HG03378 (cell line): Measurements from ENCODE around the gene EDIL3.
"Not testable (repeated sequence)": the region's sequence is repeated elsewhere in the genome, so short reads cannot be mapped to it uniquely, and the experiment has no call there.

Experiments used
- ATAC-seq: cut with Tn5 transposase; IDR thresholded peaks from one replicate; pipeline ENCODE4 v1.9.1; 2021; ENCODE audit warnings: mild to moderate bottlenecking, moderate library complexity; ENCODE audit not compliant: unreplicated experiment

EDIL3 gene

GRCh38 chr5:84197538-84197937, 187.1 kb downstream of the EDIL3 start:
- no peak for ATAC-seq

GRCh38 chr5:84191281-84191680, 193.4 kb downstream of the EDIL3 start:
- no peak for ATAC-seq

GRCh38 chr5:84184857-84185256, 199.8 kb downstream of the EDIL3 start:
- ATAC-seq: no peak

GRCh38 chr5:84181093-84181492, 203.6 kb downstream of the EDIL3 start:
- ATAC-seq: no peak

GRCh38 chr5:84168841-84169240, 215.8 kb downstream of the EDIL3 start:
- no peak for ATAC-seq

GRCh38 chr5:84163671-84164070, 221.0 kb downstream of the EDIL3 start:
- no peak for ATAC-seq

- ATAC-seq: no peak
These were observed 222.0 kb downstream of the EDIL3 start for GRCh38 chr5:84162695-84163094.

GRCh38 chr5:84160650-84161049, 224.0 kb downstream of the EDIL3 start:
- ATAC-seq: not testable (repeated sequence)

- no peak for ATAC-seq
These were observed 235.6 kb downstream of the EDIL3 start for GRCh38 chr5:84149094-84149493.

- ATAC-seq: no peak
These were observed 236.0 kb downstream of the EDIL3 start for GRCh38 chr5:84148651-84149050.

GRCh38 chr5:84137541-84137940, 247.1 kb downstream of the EDIL3 start:
- no peak for ATAC-seq

GRCh38 chr5:84131372-84131771, 253.3 kb downstream of the EDIL3 start:
- no peak for ATAC-seq

- no peak for ATAC-seq
These were observed 254.6 kb downstream of the EDIL3 start for GRCh38 chr5:84130006-84130580.

GRCh38 chr5:84125216-84125615, 259.5 kb downstream of the EDIL3 start:
- no peak for ATAC-seq

- ATAC-seq: no peak
These were observed 265.4 kb downstream of the EDIL3 start for GRCh38 chr5:84119252-84119651.

- ATAC-seq: no peak
These were observed 266.1 kb downstream of the EDIL3 start for GRCh38 chr5:84118551-84118950.

- ATAC-seq: no peak
These were observed 269.0 kb downstream of the EDIL3 start for GRCh38 chr5:84115727-84116126.

GRCh38 chr5:84113246-84114105, 271.2 kb downstream of the EDIL3 start:
- ATAC-seq: no peak

- ATAC-seq: no peak
These were observed 291.9 kb downstream of the EDIL3 start for GRCh38 chr5:84092738-84093137.

- ATAC-seq: no peak
These were observed 293.4 kb downstream of the EDIL3 start for GRCh38 chr5:84091127-84091799.

GRCh38 chr5:84088996-84089395, 295.7 kb downstream of the EDIL3 start:
- ATAC-seq: no peak

GRCh38 chr5:84086511-84086910, 298.2 kb downstream of the EDIL3 start:
- no peak for ATAC-seq
